Measurements from ENCODE around the gene SPATA3. TPM values are rescaled to one million over a fixed set of nuclear protein-coding genes. Genes with fewer than 3 reads are reported as not detected.

SPATA3 gene
- total RNA-seq, 2 experiments from 2014 or later: not detected

GRCh38 chr2:230947908-230948365 is 48.0 kb upstream of the SPATA3 start:
- Mint-ChIP-seq H3K4me1 (ENCODE audit: low read depth) (peaks cover 4% of the 10 kb centered on the region), H3K4me3 (no peak overlapping the region), H3K27me3 (peaks cover 1% of the 10 kb centered on the region), H3K36me3 (ENCODE audit: low read depth) (no peaks in the 10 kb centered on the region), H3K27ac (no peak overlapping the region), H3K9me3 (no peaks in the 10 kb centered on the region)
- ChIA-PET POLR2A (interaction anchor here (0.9 kb wide), 1 partner anchor 27 kb away, joined by 3 read pairs; no protein-coding TSS in a partner anchor), CTCF (no interaction called here)
- DNase-seq: no peak
- intact Hi-C loops (cut with DNase I, micrococcal nuclease): no loop called here
- peaks cover 13% of the 10 kb centered on the region for H3K4me1 ChIP-seq (ENCODE audit: insufficient read depth, low read length)
- H3K4me3 ChIP-seq (ENCODE audit: low read length): no peak overlapping the region
- H3K27me3 ChIP-seq (ENCODE audit: control insufficient read depth in 1 of 2, insufficient read depth in 2 of 2, low read length in 2 of 2): no peaks in the 10 kb centered on the region
- TF ChIP-seq CTCF (IDR thresholded peaks at IDR 0.05): no peak
- no peaks in the 10 kb centered on the region for H3K9me3 ChIP-seq (ENCODE audit: control insufficient read depth in 1 of 2, insufficient read depth in 1 of 2, low read length in 2 of 2)
- H3K27ac ChIP-seq (ENCODE audit: low read depth in 1 of 2, low read length in 2 of 2): no peak overlapping the region
- no peak for ATAC-seq (ENCODE audit: poor library complexity)
- H3K36me3 ChIP-seq (ENCODE audit: insufficient read depth, low read length): no peaks in the 10 kb centered on the region

- Mint-ChIP-seq H3K4me3 (no peak overlapping the region), H3K4me1 (ENCODE audit: low read depth) (no peaks in the 10 kb centered on the region), H3K36me3 (ENCODE audit: low read depth) (no peaks in the 10 kb centered on the region), H3K9me3 (no peaks in the 10 kb centered on the region), H3K27me3 (peaks cover 17% of the 10 kb centered on the region), H3K27ac (no peak overlapping the region)
- DNase-seq (no peak), ATAC-seq (ENCODE audit: poor library complexity) (no peak)
- no peaks in the 10 kb centered on the region for H3K36me3 ChIP-seq (ENCODE audit: insufficient read depth, low read length)
- H3K27me3 ChIP-seq (ENCODE audit: control insufficient read depth in 1 of 2, insufficient read depth in 2 of 2, low read length in 2 of 2): no peaks in the 10 kb centered on the region
- H3K4me1 ChIP-seq (ENCODE audit: insufficient read depth, low read length): peaks cover 6% of the 10 kb centered on the region
- POLR2A ChIA-PET: no interaction called here
- no peak overlapping the region for H3K27ac ChIP-seq (ENCODE audit: low read depth in 1 of 2, low read length in 2 of 2)
- intact Hi-C loops (cut with DNase I, micrococcal nuclease): no loop called here
- no peaks in the 10 kb centered on the region for H3K9me3 ChIP-seq (ENCODE audit: control insufficient read depth in 1 of 2, insufficient read depth in 1 of 2, low read length in 2 of 2)
- CTCF ChIA-PET: no interaction called here
- TF ChIP-seq CTCF (IDR thresholded peaks at IDR 0.05): no peak
- H3K4me3 ChIP-seq (ENCODE audit: low read length): no peak overlapping the region
Measured at GRCh38 chr2:230949966-230950873, 45.7 kb upstream of the SPATA3 start.

- no peak overlapping the region for H3K4me3 Mint-ChIP-seq
- H3K27me3 Mint-ChIP-seq: peaks cover 24% of the 10 kb centered on the region
- DNase-seq: no peak
- no peaks in the 10 kb centered on the region for H3K36me3 ChIP-seq (ENCODE audit: insufficient read depth, low read length)
- intact Hi-C loops (cut with DNase I, micrococcal nuclease): no loop called here
- no peak overlapping the region for H3K4me3 ChIP-seq (ENCODE audit: low read length)
- H3K4me1 Mint-ChIP-seq (ENCODE audit: low read depth): no peaks in the 10 kb centered on the region
- CTCF ChIA-PET: no interaction called here
- peaks cover 6% of the 10 kb centered on the region for H3K4me1 ChIP-seq (ENCODE audit: insufficient read depth, low read length)
- no peaks in the 10 kb centered on the region for H3K9me3 Mint-ChIP-seq
- no peak overlapping the region for H3K27ac ChIP-seq (ENCODE audit: low read depth in 1 of 2, low read length in 2 of 2)
- H3K36me3 Mint-ChIP-seq (ENCODE audit: low read depth): no peaks in the 10 kb centered on the region
- H3K9me3 ChIP-seq (ENCODE audit: control insufficient read depth in 1 of 2, insufficient read depth in 1 of 2, low read length in 2 of 2): no peaks in the 10 kb centered on the region
- POLR2A ChIA-PET: no interaction called here
- no peak for ATAC-seq (ENCODE audit: poor library complexity)
- H3K27me3 ChIP-seq (ENCODE audit: control insufficient read depth in 1 of 2, insufficient read depth in 2 of 2, low read length in 2 of 2): no peaks in the 10 kb centered on the region
- no peak for TF ChIP-seq CTCF (IDR thresholded peaks at IDR 0.05)
- no peak overlapping the region for H3K27ac Mint-ChIP-seq
Measured at GRCh38 chr2:230950874-230951339, 45.0 kb upstream of the SPATA3 start.
